ENCODE measurements around the gene ARL5B. TPM values are rescaled to one million over a fixed set of nuclear protein-coding genes. Genes with fewer than 3 reads are reported as not detected.

The ARL5B gene
- total and polyA plus RNA-seq, 11 donors, result 1.9 to 10.2 (median 6.9) TPM

DNA sequence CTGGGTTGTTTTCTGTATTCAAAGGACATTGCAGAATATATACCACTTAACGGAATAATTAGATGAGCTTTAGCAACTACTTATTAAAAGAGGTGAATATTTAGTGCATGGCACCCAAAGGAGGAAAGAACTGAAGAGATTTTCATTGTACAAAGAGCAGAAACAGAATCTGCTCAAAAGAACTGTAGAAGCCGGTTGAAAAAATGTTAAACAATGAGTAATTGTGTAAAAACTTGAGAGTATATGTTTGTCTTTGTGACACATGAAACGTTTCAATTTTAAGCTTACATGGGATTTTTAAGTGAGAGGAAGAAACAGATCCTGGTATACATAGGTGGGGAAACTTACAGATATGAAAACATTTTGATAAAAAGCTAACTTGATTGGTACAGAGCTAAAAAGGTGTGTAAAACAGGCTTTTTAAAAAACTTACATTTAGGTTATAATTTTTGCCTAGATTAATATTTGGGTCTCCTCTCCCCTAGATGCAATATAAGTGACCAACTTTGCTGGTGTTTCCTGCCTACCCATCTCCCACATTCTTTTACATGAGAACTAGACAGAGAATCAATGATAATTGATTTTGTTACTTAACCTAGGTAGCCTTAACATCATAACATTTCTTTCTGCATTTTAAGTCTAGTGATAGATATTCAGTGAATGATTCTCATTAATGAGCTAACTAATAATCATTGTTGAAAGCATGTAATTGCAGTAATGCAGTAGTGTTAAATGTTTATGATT, 6.8 kb downstream of the ARL5B start:
- no peak overlapping the region for H3K4me3 ChIP-seq
- WGBS, 4 donors, result 64 to 69% (median 68%) methylated on average over 3 of the region's 3 CpGs
- no peak for DNase-seq
- TF ChIP-seq, protein P1, sequence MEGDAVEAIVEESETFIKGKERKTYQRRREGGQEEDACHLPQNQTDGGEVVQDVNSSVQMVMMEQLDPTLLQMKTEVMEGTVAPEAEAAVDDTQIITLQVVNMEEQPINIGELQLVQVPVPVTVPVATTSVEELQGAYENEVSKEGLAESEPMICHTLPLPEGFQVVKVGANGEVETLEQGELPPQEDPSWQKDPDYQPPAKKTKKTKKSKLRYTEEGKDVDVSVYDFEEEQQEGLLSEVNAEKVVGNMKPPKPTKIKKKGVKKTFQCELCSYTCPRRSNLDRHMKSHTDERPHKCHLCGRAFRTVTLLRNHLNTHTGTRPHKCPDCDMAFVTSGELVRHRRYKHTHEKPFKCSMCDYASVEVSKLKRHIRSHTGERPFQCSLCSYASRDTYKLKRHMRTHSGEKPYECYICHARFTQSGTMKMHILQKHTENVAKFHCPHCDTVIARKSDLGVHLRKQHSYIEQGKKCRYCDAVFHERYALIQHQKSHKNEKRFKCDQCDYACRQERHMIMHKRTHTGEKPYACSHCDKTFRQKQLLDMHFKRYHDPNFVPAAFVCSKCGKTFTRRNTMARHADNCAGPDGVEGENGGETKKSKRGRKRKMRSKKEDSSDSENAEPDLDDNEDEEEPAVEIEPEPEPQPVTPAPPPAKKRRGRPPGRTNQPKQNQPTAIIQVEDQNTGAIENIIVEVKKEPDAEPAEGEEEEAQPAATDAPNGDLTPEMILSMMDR (IDR thresholded peaks at IDR 0.05), result no peak
- no peak for TF ChIP-seq POLR2A (IDR thresholded peaks at IDR 0.05)
- ATAC-seq, result no peak
- H3K27ac ChIP-seq, result no peak overlapping the region
- H3K9me3 ChIP-seq, result no peaks in the 10 kb centered on the region
- peaks cover 2 to 41% (median 35%) of the 10 kb centered on the region in 9 donors for H3K36me3 ChIP-seq
- intact Hi-C loops (cut with DNase I), result no loop called here
- H3K4me1 ChIP-seq, result peaks cover 0 to 34% (median 27%) of the 10 kb centered on the region in 12 donors
- H3K27me3 ChIP-seq, result no peaks in the 10 kb centered on the region

- Histone ChIP-seq H3K27me3 (no peaks in the 10 kb centered on the region), H3K27ac (no peak overlapping the region), H3K36me3 (peaks cover 2 to 49% (median 43%) of the 10 kb centered on the region in 9 donors), H3K4me1 (peaks cover 0 to 26% (median 19%) of the 10 kb centered on the region in 12 donors), H3K9me3 (no peaks in the 10 kb centered on the region), H3K4me3 (no peak overlapping the region)
- ATAC-seq (no peak), DNase-seq (no peak)
- intact Hi-C loops (cut with DNase I), result no loop called here
- WGBS, 4 donors, result 84 to 92% (median 87%) methylated on average over 2 of the region's 2 CpGs
- TF ChIP-seq POLR2A (IDR thresholded peaks at IDR 0.05), result no peak
- TF ChIP-seq, protein P1 (IDR thresholded peaks at IDR 0.05), result no peak
Observed at GRCh38 chr10:18666810-18667209, 7.6 kb downstream of the ARL5B start.

- Histone ChIP-seq H3K4me1 (peaks cover 0 to 20% (median 15%) of the 10 kb centered on the region in 12 donors), H3K27me3 (no peaks in the 10 kb centered on the region), H3K27ac (no peak overlapping the region), H3K36me3 (peaks cover 2 to 62% (median 56%) of the 10 kb centered on the region in 9 donors), H3K4me3 (no peak overlapping the region), H3K9me3 (no peaks in the 10 kb centered on the region)
- DNase-seq, result no peak
- intact Hi-C loops (cut with DNase I), result no loop called here
- TF ChIP-seq POLR2A (IDR thresholded peaks at IDR 0.05), result no peak
- TF ChIP-seq, protein P1 (IDR thresholded peaks at IDR 0.05), result no peak
- no peak for ATAC-seq
- WGBS, 4 donors, result 78 to 85% (median 83%) methylated on average over 2 of the region's 2 CpGs
Observed at GRCh38 chr10:18668026-18668425, 8.8 kb downstream of the ARL5B start.

GRCh38 chr10:18675086-18675801, 16.0 kb downstream of the ARL5B start:
- WGBS, 4 donors, result 87 to 91% (median 89%) methylated on average over 4 of the region's 4 CpGs
- no peak overlapping the region for H3K27ac ChIP-seq
- peaks cover 0 to 78% (median 67%) of the 10 kb centered on the region in 9 donors for H3K36me3 ChIP-seq
- no peak for TF ChIP-seq POLR2A (IDR thresholded peaks at IDR 0.05)
- TF ChIP-seq, protein P1 (IDR thresholded peaks at IDR 0.05), result no peak
- intact Hi-C loops (cut with DNase I), result no loop called here
- no peak overlapping the region for H3K4me3 ChIP-seq
- no peaks in the 10 kb centered on the region for H3K4me1 ChIP-seq
- DNase-seq (no peak), ATAC-seq (no peak)
- H3K27me3 ChIP-seq, result no peaks in the 10 kb centered on the region
- H3K9me3 ChIP-seq, result no peaks in the 10 kb centered on the region
